Memory B cell (primary cell): ENCODE results near the gene TRPV5.

Experiments
- ATAC-seq: fragments of 150-1000 bp; cut with Tn5 transposase; 2 replicates; pipeline ENCODE4 v1.10.0; 2021; ENCODE audit warnings: low read depth, mild to moderate bottlenecking, moderate library complexity
- DNase-seq, 2 donors: peaks; one replicate each; pipeline ENCODE4 v3.0.0; 2022; ENCODE audit warnings: low spot score in 2 of 2
- H3K27ac Mint-ChIP-seq: one replicate; pipeline ENCODE4 v1.8.0; 2022; ENCODE audit warnings: mild to moderate bottlenecking, moderate library complexity, mixed read lengths
- H3K27me3 Mint-ChIP-seq: one replicate; pipeline ENCODE4 v1.8.0; 2022; ENCODE audit warnings: mixed read lengths
- H3K36me3 Mint-ChIP-seq: one replicate; pipeline ENCODE4 v1.8.0; 2022; ENCODE audit warnings: mild to moderate bottlenecking, mixed read lengths
- H3K4me1 Mint-ChIP-seq: one replicate; pipeline ENCODE4 v1.8.0; 2022; ENCODE audit warnings: mixed read lengths
- H3K4me3 Mint-ChIP-seq: one replicate; pipeline ENCODE4 v1.8.0; 2022; ENCODE audit warnings: mild to moderate bottlenecking, moderate library complexity, mixed read lengths
- H3K9me3 Mint-ChIP-seq: one replicate; pipeline ENCODE4 v1.8.0; 2022; ENCODE audit warnings: mixed read lengths

Gene TRPV5

GRCh38 chr7:142883145-142883544 lies 50.4 kb downstream of the TRPV5 start:
- no peaks in the 10 kb centered on the region for H3K9me3 Mint-ChIP-seq
- H3K27me3 Mint-ChIP-seq = peaks cover 18% of the 10 kb centered on the region
- no peak for DNase-seq
- H3K27ac Mint-ChIP-seq = no peak overlapping the region
- H3K4me3 Mint-ChIP-seq = no peak overlapping the region
- no peak for ATAC-seq
- peaks cover 3% of the 10 kb centered on the region for H3K4me1 Mint-ChIP-seq
- no peaks in the 10 kb centered on the region for H3K36me3 Mint-ChIP-seq

DNA sequence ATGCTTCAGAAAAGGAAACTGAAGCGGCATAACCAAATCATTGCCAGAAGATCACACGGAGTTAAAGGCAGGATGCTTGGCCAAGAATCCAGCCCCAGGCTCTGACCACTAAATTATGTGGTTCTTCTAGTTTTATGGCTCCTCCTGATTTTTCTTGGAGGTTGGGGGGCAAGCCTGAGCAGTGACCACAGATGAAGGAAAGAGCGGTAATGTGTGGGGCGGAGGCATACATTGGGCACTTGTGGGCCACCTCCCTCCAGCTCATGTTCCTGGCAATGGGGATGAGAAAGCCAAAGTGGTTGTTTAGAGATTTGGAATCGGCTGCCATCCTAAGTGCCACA lies 51.2 kb downstream of the TRPV5 start:
- Mint-ChIP-seq H3K4me1 (peaks cover 2% of the 10 kb centered on the region), H3K4me3 (no peak overlapping the region), H3K27me3 (peaks cover 18% of the 10 kb centered on the region), H3K36me3 (no peaks in the 10 kb centered on the region), H3K9me3 (no peaks in the 10 kb centered on the region), H3K27ac (no peak overlapping the region)
- no peak for ATAC-seq
- DNase-seq = no peak

DNA sequence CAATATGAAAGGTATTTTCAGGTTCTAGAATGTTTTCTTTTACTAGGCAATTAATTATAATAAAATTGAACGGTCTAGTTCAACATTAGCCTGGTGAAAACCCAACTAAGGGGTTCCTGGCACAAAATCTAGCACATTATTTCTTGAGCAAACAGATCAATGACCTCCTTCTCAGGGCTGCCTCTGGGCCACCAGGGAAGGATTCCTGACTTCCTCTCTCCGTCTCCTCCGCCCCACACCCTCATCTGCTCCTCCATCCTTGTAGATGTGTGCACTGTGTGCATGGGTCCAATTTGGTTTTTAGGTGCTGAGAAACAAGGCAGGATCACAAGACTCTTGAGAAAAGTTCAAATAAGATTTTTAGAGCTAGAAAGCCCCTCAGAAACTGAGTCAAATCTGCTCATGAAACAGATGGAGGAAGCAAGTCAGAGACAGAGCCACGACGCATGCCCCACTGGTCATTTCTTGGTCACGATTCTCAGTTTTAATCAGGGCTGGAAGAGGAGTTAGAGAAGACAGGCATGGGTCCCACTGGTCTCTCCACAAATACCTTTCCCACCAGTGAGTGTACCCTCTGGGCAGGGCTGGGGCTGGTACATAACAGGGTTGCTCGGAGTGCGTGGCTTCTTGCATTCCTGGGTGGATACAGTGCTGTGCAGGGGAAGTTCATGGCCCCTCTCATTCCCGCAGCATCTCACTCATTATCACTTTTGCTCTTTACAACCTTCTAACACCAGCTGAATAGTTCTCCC lies 51.8 kb downstream of the TRPV5 start:
- DNase-seq (no peak), ATAC-seq (no peak)
- no peaks in the 10 kb centered on the region for H3K36me3 Mint-ChIP-seq
- H3K27me3 Mint-ChIP-seq = peaks cover 15% of the 10 kb centered on the region
- H3K4me1 Mint-ChIP-seq = no peaks in the 10 kb centered on the region
- H3K4me3 Mint-ChIP-seq = no peak overlapping the region
- no peaks in the 10 kb centered on the region for H3K9me3 Mint-ChIP-seq
- H3K27ac Mint-ChIP-seq = no peak overlapping the region

DNA sequence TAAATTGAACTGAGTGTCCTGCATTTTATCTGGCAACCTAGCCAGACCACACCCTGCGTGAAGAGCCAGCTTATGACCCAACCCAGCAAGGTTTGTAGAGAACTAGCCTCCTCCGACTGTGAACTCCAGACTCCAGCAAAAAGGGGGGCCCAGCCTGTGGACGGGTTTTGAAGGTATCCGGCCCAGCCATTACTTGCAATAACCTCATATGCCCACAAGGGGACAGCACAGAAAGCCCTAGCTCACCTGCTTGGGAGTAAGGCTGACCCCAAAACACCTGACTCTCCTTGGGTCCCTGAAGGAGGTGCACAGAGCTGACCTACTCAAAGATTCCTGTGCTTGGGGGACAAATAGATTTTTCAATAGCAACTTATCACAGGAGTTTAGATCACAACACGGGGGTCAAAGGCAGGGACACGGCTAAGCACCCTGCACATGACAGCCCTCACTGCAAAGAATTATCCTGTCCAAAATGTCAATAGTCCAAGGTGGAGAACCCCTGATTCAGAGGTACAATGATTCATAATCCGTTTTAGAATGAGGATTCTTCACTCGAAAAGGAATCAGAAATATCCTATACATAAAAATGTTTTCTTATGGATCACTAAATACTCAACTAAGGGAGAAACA lies 52.6 kb downstream of the TRPV5 start:
- ATAC-seq (peak; percentile 83), DNase-seq (peak; percentile 52 to 54)
- Mint-ChIP-seq H3K9me3 (no peaks in the 10 kb centered on the region), H3K36me3 (no peaks in the 10 kb centered on the region), H3K27ac (no peak overlapping the region), H3K27me3 (peaks cover 17% of the 10 kb centered on the region), H3K4me3 (no peak overlapping the region), H3K4me1 (no peaks in the 10 kb centered on the region)

DNA sequence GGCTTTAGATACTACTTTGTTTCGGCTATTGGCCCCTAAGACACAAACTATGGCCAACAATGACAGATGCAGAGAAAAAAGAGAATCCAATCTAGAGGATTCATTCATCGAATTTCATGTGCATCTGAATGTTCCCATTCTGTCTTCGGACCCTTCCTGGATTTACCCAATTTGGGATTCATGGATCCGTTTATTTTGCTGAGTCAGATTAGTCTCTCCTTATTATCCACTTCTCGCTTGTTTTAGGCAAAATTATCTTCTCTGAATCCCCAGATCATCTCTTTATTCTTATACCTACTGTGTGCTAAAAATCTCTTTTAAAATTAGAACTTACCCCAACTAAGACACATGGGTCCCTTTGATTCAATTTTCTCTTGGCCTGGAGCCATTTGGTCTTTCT lies 54.5 kb downstream of the TRPV5 start:
- Mint-ChIP-seq H3K9me3 (no peaks in the 10 kb centered on the region), H3K4me1 (no peaks in the 10 kb centered on the region), H3K4me3 (no peak overlapping the region), H3K27ac (no peak overlapping the region), H3K27me3 (peaks cover 19% of the 10 kb centered on the region), H3K36me3 (no peaks in the 10 kb centered on the region)
- ATAC-seq (no peak), DNase-seq (no peak)

GRCh38 chr7:142878315-142878714 lies 55.2 kb downstream of the TRPV5 start:
- DNase-seq (no peak), ATAC-seq (no peak)
- H3K27ac Mint-ChIP-seq = no peak overlapping the region
- no peaks in the 10 kb centered on the region for H3K4me1 Mint-ChIP-seq
- no peak overlapping the region for H3K4me3 Mint-ChIP-seq
- peaks cover 2% of the 10 kb centered on the region for H3K36me3 Mint-ChIP-seq
- no peaks in the 10 kb centered on the region for H3K9me3 Mint-ChIP-seq
- H3K27me3 Mint-ChIP-seq = peaks cover 19% of the 10 kb centered on the region

GRCh38 chr7:142876991-142877910 lies 56.3 kb downstream of the TRPV5 start:
- DNase-seq (no peak), ATAC-seq (no peak)
- H3K27me3 Mint-ChIP-seq = peaks cover 15% of the 10 kb centered on the region
- no peak overlapping the region for H3K27ac Mint-ChIP-seq
- H3K4me3 Mint-ChIP-seq = no peak overlapping the region
- H3K36me3 Mint-ChIP-seq = peaks cover 2% of the 10 kb centered on the region
- no peaks in the 10 kb centered on the region for H3K4me1 Mint-ChIP-seq
- no peaks in the 10 kb centered on the region for H3K9me3 Mint-ChIP-seq

DNA sequence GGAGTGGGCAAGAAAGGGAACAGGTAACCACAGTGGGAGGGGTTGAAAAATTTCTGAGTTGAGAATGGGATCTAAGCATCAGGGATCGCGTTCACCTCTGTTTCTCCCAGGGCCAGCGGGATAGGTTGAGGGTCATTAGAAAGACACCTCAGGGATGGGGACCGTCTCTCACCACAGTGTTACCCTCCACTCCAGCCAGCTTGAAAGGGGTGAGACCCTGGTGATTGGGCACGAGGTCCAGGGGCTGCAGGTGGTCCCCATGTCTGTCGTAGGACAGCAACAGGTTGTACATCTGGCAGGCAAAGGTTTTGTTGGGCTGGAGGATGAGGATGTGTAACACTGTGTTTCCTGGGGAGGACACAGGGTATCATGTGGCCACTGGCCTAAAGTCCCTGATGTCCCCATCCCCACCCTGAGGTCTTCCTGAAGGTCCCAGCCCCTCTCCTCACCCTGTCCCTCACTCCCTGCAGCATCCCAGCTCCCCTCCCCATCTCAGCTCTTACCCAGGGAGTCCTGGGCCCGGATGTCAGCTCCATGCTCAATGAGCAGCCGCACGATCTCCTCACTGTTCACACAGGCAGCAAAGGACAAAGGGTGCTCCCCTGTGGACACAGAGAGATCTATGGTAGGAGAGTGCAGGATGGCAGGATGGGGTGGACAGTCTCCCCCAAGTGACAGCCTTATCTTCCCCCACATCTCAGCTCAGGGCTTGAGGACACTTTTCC lies 57.1 kb downstream of the TRPV5 start:
- Mint-ChIP-seq H3K4me1 (no peaks in the 10 kb centered on the region), H3K9me3 (no peaks in the 10 kb centered on the region), H3K4me3 (no peak overlapping the region), H3K36me3 (peaks cover 9% of the 10 kb centered on the region), H3K27ac (no peak overlapping the region), H3K27me3 (peaks cover 14% of the 10 kb centered on the region)
- DNase-seq (no peak), ATAC-seq (no peak)

GRCh38 chr7:142875456-142875855 lies 58.1 kb downstream of the TRPV5 start:
- H3K4me3 Mint-ChIP-seq = no peak overlapping the region
- peaks cover 13% of the 10 kb centered on the region for H3K27me3 Mint-ChIP-seq
- ATAC-seq (no peak), DNase-seq (no peak)
- no peaks in the 10 kb centered on the region for H3K9me3 Mint-ChIP-seq
- no peaks in the 10 kb centered on the region for H3K4me1 Mint-ChIP-seq
- peaks cover 12% of the 10 kb centered on the region for H3K36me3 Mint-ChIP-seq
- H3K27ac Mint-ChIP-seq = no peak overlapping the region

GRCh38 chr7:142874837-142875236 lies 58.7 kb downstream of the TRPV5 start:
- Mint-ChIP-seq H3K27me3 (peaks cover 9% of the 10 kb centered on the region), H3K4me1 (no peaks in the 10 kb centered on the region), H3K9me3 (no peaks in the 10 kb centered on the region), H3K36me3 (peaks cover 16% of the 10 kb centered on the region), H3K4me3 (no peak overlapping the region), H3K27ac (no peak overlapping the region)
- no peak for DNase-seq
- no peak for ATAC-seq

DNA sequence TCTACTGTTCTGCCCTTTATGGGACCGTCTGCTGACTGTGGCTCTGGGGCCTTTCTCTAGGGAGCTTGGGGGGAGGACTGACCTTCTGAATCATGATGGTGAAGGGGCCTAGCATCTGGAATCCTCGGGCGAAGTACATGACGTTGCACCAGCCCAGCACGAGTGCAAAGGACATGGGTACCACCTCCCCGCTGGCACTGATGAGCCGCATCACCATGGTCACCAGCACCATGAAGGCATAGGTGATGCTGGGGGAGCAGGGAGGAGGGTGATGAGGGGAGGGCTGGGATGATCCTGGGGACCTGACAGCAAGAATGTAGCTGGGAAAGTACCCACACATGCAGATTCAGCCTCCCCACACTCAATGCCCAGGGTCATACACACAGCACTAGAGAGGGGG lies 59.1 kb downstream of the TRPV5 start:
- Mint-ChIP-seq H3K27ac (no peak overlapping the region), H3K36me3 (peaks cover 19% of the 10 kb centered on the region), H3K4me1 (no peaks in the 10 kb centered on the region), H3K27me3 (peaks cover 9% of the 10 kb centered on the region), H3K4me3 (no peak overlapping the region), H3K9me3 (no peaks in the 10 kb centered on the region)
- no peak for DNase-seq
- ATAC-seq = no peak

DNA sequence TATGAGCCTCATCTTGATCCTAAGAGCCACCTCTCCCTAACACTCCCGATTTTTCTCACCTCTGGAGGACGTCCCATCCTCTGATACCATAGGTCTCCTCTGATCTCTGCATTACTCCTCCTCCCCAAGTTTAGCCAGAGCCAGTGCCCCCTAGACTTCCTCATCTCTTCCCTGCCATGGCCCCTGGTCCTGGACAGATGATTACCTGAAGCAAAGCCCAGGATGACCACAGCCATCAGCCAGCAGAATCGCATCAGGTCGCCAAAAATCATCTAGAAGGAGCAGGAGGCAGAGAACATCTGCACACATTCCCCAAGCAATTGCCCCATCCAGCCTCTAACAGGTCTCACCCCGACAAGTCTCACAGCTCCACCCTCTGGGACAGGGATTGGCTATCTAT lies 59.7 kb downstream of the TRPV5 start:
- H3K36me3 Mint-ChIP-seq = peaks cover 23% of the 10 kb centered on the region
- H3K4me1 Mint-ChIP-seq = no peaks in the 10 kb centered on the region
- no peak for ATAC-seq
- H3K27ac Mint-ChIP-seq = no peak overlapping the region
- no peak for DNase-seq
- H3K27me3 Mint-ChIP-seq = peaks cover 9% of the 10 kb centered on the region
- H3K9me3 Mint-ChIP-seq = no peaks in the 10 kb centered on the region
- H3K4me3 Mint-ChIP-seq = no peak overlapping the region

DNA sequence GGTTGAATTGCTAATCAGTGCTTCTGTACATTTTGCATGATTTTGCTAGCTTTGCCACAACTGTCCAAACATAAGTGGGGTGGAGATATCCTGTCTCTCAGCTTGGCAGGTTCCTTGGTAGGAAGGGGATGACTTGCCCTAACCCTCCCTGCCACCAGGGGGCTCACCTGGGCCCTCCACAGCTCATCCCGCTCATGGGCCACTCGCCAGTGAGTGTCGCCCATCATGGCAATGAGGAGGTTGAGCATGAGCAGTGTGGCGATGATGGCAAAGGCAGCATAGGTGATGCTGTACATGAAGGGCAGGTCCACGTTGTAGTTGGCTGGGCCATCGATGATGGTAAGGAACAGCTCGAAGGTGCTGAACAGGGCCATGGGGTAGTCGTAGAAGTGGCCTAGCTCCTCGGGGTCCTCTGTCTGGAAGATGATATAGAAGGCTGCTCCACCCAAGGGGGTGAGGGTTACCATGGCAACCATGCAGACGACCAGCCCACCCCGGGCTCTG lies 60.2 kb downstream of the TRPV5 start:
- no peaks in the 10 kb centered on the region for H3K4me1 Mint-ChIP-seq
- no peak overlapping the region for H3K4me3 Mint-ChIP-seq
- H3K9me3 Mint-ChIP-seq = no peaks in the 10 kb centered on the region
- DNase-seq = no peak
- ATAC-seq = peak; percentile 38
- H3K27ac Mint-ChIP-seq = no peak overlapping the region
- H3K27me3 Mint-ChIP-seq = peaks cover 6% of the 10 kb centered on the region
- H3K36me3 Mint-ChIP-seq = peaks cover 26% of the 10 kb centered on the region
